T-cell (primary cell): ENCODE measurements around the gene GSC. TPM values are rescaled to one million over a fixed set of nuclear protein-coding genes. Genes with fewer than 3 reads are reported as not detected.
"Not testable (repeated sequence)": the region's sequence is repeated elsewhere in the genome, so short reads cannot be mapped to it uniquely, and the experiment has no call there.

Experiments
- ATAC-seq, 4 experiments: fragments of 200-7000 bp in 3 of 4; fragments of 150-1000 bp in 1 of 4; cut with Tn5 transposase; replicated peaks in 1 of 4; 1 replicate in 3 of 4; 2 replicates in 1 of 4; pipeline ENCODE4 v1.10.0; 2021; ENCODE audit warnings: moderate library complexity in 3 of 4, mild to moderate bottlenecking in 2 of 4, moderate number of reproducible peaks in 1 of 4
- CTCF ChIA-PET, 2 donors: fragments of 300-600 bp; sonication (Branson Sonifier 250); formaldehyde crosslinking; loops; one replicate each; lab custom pipeline; 2022; ENCODE audit warnings: antibody characterized with exemption in 2 of 2; lab: Charles Lee
- POLR2A ChIA-PET, 2 donors: fragments of 300-600 bp; sonication (Branson Sonifier 250); formaldehyde crosslinking; loops; one replicate each; lab custom pipeline; 2022; ENCODE audit warnings: antibody characterized with exemption in 2 of 2; lab: Charles Lee
- DNase-seq, 35 experiments: peaks; one replicate each; pipeline versions ENCODE4 v3.0.0 to v3.0.0-alpha.2; 2013 to 2023
- H3K27ac ChIP-seq: one replicate; pipeline ENCODE4 v1.5.1; 2013; ENCODE audit warnings: low read length
- H3K27me3 ChIP-seq, 2 experiments: replicated peaks in 1 of 2; 1 replicate in 1 of 2; 2 replicates in 1 of 2; pipeline versions ENCODE4 v1.6.1 to v1.7.0; 2013; ENCODE audit warnings: low read length in 1 of 2, mixed read lengths in 1 of 2; ENCODE audit not compliant: control insufficient read depth in 2 of 2, insufficient read depth in 2 of 2; ENCODE audit errors: extremely low read depth in 1 of 2
- H3K36me3 ChIP-seq, 2 donors: 1 replicate in 1 of 2; 2 replicates in 1 of 2; pipeline versions ENCODE4 v1.6.1 to v1.7.0; 2013; ENCODE audit warnings: low read length in 1 of 2; ENCODE audit not compliant: control insufficient read depth in 2 of 2, insufficient read depth in 1 of 2; ENCODE audit errors: extremely low read depth in 1 of 2
- H3K4me1 ChIP-seq, 2 experiments: 1 replicate in 1 of 2; 2 replicates in 1 of 2; pipeline versions ENCODE4 v1.6.1 to v1.7.0; 2013; ENCODE audit warnings: low read length in 2 of 2, mixed read lengths in 1 of 2; ENCODE audit not compliant: insufficient read depth in 2 of 2, control insufficient read depth in 1 of 2; ENCODE audit errors: extremely low read depth in 1 of 2
- H3K4me3 ChIP-seq, 2 donors: 1 replicate in 1 of 2; 2 replicates in 1 of 2; pipeline versions ENCODE4 v1.5.1 to v1.7.0; 2013; ENCODE audit warnings: mild to moderate bottlenecking in 2 of 2, low read length in 1 of 2, moderate library complexity in 1 of 2; ENCODE audit not compliant: control insufficient read depth in 1 of 2; ENCODE audit errors: extremely low read depth in 1 of 2
- H3K9me3 ChIP-seq: 2 replicates; pipeline ENCODE4 v1.7.0; 2013
- H3K27ac Mint-ChIP-seq, 2 donors: one replicate each; pipeline ENCODE4 v1.8.0; 2020 to 2021; ENCODE audit warnings: mild to moderate bottlenecking in 2 of 2, mixed read lengths in 2 of 2
- H3K27me3 Mint-ChIP-seq, 2 donors: one replicate each; pipeline ENCODE4 v1.8.0; 2021 to 2022; ENCODE audit warnings: mixed read lengths in 2 of 2
- H3K36me3 Mint-ChIP-seq: one replicate; pipeline ENCODE4 v1.8.0; 2021; ENCODE audit warnings: mixed read lengths
- H3K4me1 Mint-ChIP-seq, 3 donors: one replicate each; pipeline ENCODE4 v1.8.0; 2020 to 2022; ENCODE audit warnings: mixed read lengths in 3 of 3, mild to moderate bottlenecking in 1 of 3
- H3K4me3 Mint-ChIP-seq, 3 donors: one replicate each; pipeline ENCODE4 v1.8.0; 2020 to 2022; ENCODE audit warnings: mild to moderate bottlenecking in 3 of 3, mixed read lengths in 3 of 3, moderate library complexity in 3 of 3
- H3K9me3 Mint-ChIP-seq, 3 donors: one replicate each; pipeline ENCODE4 v1.8.0; 2020 to 2022; ENCODE audit warnings: mixed read lengths in 3 of 3
- WGBS: methylation state at CpG from one replicate; pipeline ENCODE4 v1.1.5; 2013; ENCODE audit warnings: missing lambda C conversion rate; ENCODE audit not compliant: insufficient coverage; 5-methylcytosine and 5-hydroxymethylcytosine counted together
- total RNA-seq, 35 experiments: library from RNA in 6 of 35; stranded (reverse) in 6 of 35; fragments of 120-200 nt in 1 of 35; gene quantifications; one replicate each; pipeline versions ENCODE4 v1.2.1 to v1.2.4 and lab custom pipeline; 2013 to 2026

GSC gene
- total RNA-seq, 5 donors from 2014 or later (not counting 1 experiment from before 2014, with no cell fraction given): 0.37 to 0.59 TPM; not detected in 3

- no peak for DNase-seq
- peaks cover 0 to 4% (median 0%) of the 10 kb centered on the region in 3 donors for H3K9me3 Mint-ChIP-seq
- POLR2A ChIA-PET: no interaction called here
- no peak overlapping the region for H3K4me3 Mint-ChIP-seq
- no peak overlapping the region for H3K27ac Mint-ChIP-seq
- H3K27ac ChIP-seq: no peak overlapping the region
- no peak for ATAC-seq
- H3K36me3 Mint-ChIP-seq: no peaks in the 10 kb centered on the region
- H3K27me3 Mint-ChIP-seq: peaks cover 9 to 13% of the 10 kb centered on the region in 2 donors
- no peak overlapping the region for H3K4me3 ChIP-seq
- WGBS: 71% methylated on average over 8 of the region's 11 CpGs
- H3K4me1 ChIP-seq: no peaks in the 10 kb centered on the region
- H3K9me3 ChIP-seq: no peaks in the 10 kb centered on the region
- H3K4me1 Mint-ChIP-seq: no peaks in the 10 kb centered on the region
- no peaks in the 10 kb centered on the region for H3K36me3 ChIP-seq
- CTCF ChIA-PET: no interaction called here
- peaks cover 0 to 3% of the 10 kb centered on the region in 2 experiments for H3K27me3 ChIP-seq
Observed at GRCh38 chr14:94751321-94751720, 18.6 kb downstream of the GSC start.

DNA sequence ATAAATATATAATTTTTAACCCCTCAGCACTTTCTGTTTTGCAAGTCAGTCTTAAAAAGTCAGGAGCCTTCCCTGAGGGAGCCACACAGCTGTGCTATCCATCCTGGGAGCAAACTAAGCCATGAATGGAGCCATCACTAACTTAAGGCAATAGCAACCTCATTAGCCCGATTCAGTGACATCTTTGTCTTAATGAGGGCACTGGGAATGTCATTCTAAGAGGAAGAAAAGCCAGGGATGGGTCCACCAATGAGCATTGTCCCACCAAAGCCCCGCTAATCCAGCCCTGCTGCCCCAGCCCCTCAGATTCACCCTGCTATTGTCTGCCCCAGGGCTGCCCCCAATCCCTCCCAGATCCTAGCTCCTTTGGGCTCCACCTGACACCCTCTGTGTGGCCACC lies 19.5 kb downstream of the GSC start:
- H3K36me3 Mint-ChIP-seq: no peaks in the 10 kb centered on the region

GRCh38 chr14:94748667-94749347 lies 21.1 kb downstream of the GSC start:
- Histone ChIP-seq H3K4me1 (no peaks in the 10 kb centered on the region), H3K27ac (no peak overlapping the region), H3K4me3 (no peak overlapping the region), H3K36me3 (no peaks in the 10 kb centered on the region), H3K9me3 (no peaks in the 10 kb centered on the region), H3K27me3 (peaks cover 0 to 3% of the 10 kb centered on the region in 2 experiments)
- CTCF ChIA-PET: no interaction called here
- ATAC-seq: no peak
- Mint-ChIP-seq H3K36me3 (no peaks in the 10 kb centered on the region), H3K4me1 (no peaks in the 10 kb centered on the region), H3K4me3 (no peak overlapping the region), H3K27ac (no peak overlapping the region), H3K9me3 (peaks cover 0 to 4% (median 0%) of the 10 kb centered on the region in 3 donors), H3K27me3 (peaks cover 12 to 14% of the 10 kb centered on the region in 2 donors)
- DNase-seq: no peak
- POLR2A ChIA-PET: no interaction called here
- WGBS: 14% methylated on average over 5 of the region's 11 CpGs

More for the DNA sequence above, 19.5 kb downstream of the GSC start:
- DNase-seq (no peak), ATAC-seq (no peak)
- H3K27me3 Mint-ChIP-seq: peaks cover 9 to 14% of the 10 kb centered on the region in 2 donors
- H3K4me3 Mint-ChIP-seq: no peak overlapping the region
- Histone ChIP-seq H3K36me3 (no peaks in the 10 kb centered on the region), H3K4me3 (no peak overlapping the region), H3K27ac (no peak overlapping the region), H3K9me3 (no peaks in the 10 kb centered on the region), H3K27me3 (peaks cover 0 to 3% of the 10 kb centered on the region in 2 experiments), H3K4me1 (no peaks in the 10 kb centered on the region)
- peaks cover 0 to 4% (median 0%) of the 10 kb centered on the region in 3 donors for H3K9me3 Mint-ChIP-seq
- WGBS: 60% methylated on average over 1 of the region's 2 CpGs
- CTCF ChIA-PET: no interaction called here
- no peak overlapping the region for H3K27ac Mint-ChIP-seq
- H3K4me1 Mint-ChIP-seq: no peaks in the 10 kb centered on the region
- POLR2A ChIA-PET: no interaction called here

DNA sequence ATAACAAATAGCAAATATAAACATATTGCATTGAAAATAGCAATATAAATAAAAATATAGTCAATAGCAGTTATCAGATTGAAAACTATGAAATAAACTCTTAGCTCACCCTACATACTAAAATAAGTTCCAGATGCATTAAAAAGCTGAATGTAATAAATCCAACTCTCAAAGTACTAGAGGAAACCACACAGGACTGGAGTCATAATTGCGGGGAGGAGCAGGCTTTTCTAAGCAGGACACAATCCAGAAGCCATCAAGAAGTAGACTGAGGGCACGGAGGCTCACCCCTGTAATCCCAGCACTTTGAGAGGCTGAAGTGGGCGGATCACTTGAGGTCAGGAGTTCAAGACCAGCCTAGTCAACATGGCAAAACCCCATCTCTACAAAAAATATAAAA lies 22.2 kb downstream of the GSC start:
- Histone ChIP-seq H3K4me1 (no peaks in the 10 kb centered on the region), H3K27ac (no peak overlapping the region), H3K9me3 (no peaks in the 10 kb centered on the region), H3K4me3 (no peak overlapping the region), H3K27me3 (peaks cover 0 to 3% of the 10 kb centered on the region in 2 experiments), H3K36me3 (no peaks in the 10 kb centered on the region)
- Mint-ChIP-seq H3K9me3 (peaks cover 0 to 4% (median 0%) of the 10 kb centered on the region in 3 donors), H3K27ac (no peak overlapping the region), H3K4me1 (no peaks in the 10 kb centered on the region), H3K27me3 (peaks cover 16 to 19% of the 10 kb centered on the region in 2 donors), H3K4me3 (no peak overlapping the region), H3K36me3 (no peaks in the 10 kb centered on the region)
- no peak for DNase-seq
- no peak for ATAC-seq
- ChIA-PET CTCF (no interaction called here), POLR2A (no interaction called here)
- WGBS: 79% methylated on average over 2 of the region's 3 CpGs

DNA sequence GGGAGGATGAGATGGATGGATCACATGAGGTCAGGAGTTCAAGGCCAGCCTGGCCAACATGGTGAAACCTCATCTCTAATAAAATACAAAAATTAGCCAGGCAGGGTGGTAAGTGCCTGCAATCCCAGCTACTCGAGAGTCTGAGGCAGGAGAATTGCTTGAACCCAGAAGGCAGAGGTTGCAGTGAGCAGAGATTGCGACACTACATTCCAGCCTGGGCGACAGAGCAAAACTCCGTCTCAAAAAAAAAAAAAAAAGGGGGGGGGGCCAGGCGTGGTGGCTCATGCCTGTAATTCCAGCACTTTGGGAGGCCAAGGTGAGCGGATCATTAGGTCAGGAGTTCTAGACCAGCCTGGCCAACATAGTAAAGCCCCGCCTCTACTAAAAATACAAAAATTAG lies 22.8 kb downstream of the GSC start:
- H3K9me3 ChIP-seq, DNase-seq, POLR2A ChIA-PET, H3K27ac ChIP-seq, H3K4me1 Mint-ChIP-seq, H3K9me3 Mint-ChIP-seq, ATAC-seq, H3K4me3 ChIP-seq, H3K36me3 Mint-ChIP-seq, CTCF ChIA-PET, H3K4me1 ChIP-seq, H3K27ac Mint-ChIP-seq, H3K4me3 Mint-ChIP-seq, H3K36me3 ChIP-seq, H3K27me3 ChIP-seq: not testable (repeated sequence)
- 84% methylated on average over 4 of the region's 7 CpGs for WGBS
- H3K27me3 Mint-ChIP-seq: peaks cover 17 to 20% of the 10 kb centered on the region in 2 donors

DNA sequence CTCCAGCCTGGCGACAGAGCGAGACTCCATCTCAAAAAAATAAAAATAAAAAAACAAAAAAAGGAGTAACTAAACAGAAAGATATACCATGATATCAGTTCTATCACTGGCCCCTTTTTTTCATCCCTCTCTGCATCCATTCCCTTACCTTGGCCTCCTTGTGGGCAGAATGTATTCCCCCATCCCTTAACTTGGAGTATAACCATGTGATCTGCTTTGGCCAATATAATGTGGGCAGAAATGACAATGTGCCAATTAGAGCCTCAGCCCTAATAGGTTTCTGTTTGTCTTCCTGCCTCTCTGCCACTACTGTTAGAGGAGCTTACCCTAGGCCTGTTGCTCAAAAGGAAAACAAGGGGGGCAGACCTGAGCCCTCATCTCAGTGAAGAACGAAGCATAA lies 23.8 kb downstream of the GSC start:
- no peak for DNase-seq
- Mint-ChIP-seq H3K4me3 (no peak overlapping the region), H3K36me3 (no peaks in the 10 kb centered on the region), H3K9me3 (peaks cover 0 to 4% (median 0%) of the 10 kb centered on the region in 3 donors), H3K4me1 (no peaks in the 10 kb centered on the region), H3K27ac (no peak overlapping the region), H3K27me3 (peaks cover 18 to 27% of the 10 kb centered on the region in 2 donors)
- peaks cover 0 to 5% of the 10 kb centered on the region in 2 experiments for H3K27me3 ChIP-seq
- no peak for ATAC-seq
- H3K4me3 ChIP-seq: no peak overlapping the region
- H3K27ac ChIP-seq: no peak overlapping the region
- POLR2A ChIA-PET: no interaction called here
- H3K4me1 ChIP-seq: no peaks in the 10 kb centered on the region
- H3K9me3 ChIP-seq: no peaks in the 10 kb centered on the region
- no CpG with 5 or more reads among the region's 3 CpGs for WGBS
- H3K36me3 ChIP-seq: no peaks in the 10 kb centered on the region
- CTCF ChIA-PET: no interaction called here
